Peyer's patch (tissue), 4 donors: ENCODE measurements around the gene PGLYRP4. TPM values are rescaled to one million over a fixed set of nuclear protein-coding genes. Genes with fewer than 3 reads are reported as not detected.

Experiments
- DNase-seq, 3 donors: peaks; one replicate each; pipeline ENCODE4 v3.0.0-alpha.2; 2017 to 2019
- H3K27ac ChIP-seq, 4 donors: fragments of 200-600 bp; sonication (generic); one replicate each; pipeline ENCODE4 v1.5.1; 2016 to 2019
- H3K27me3 ChIP-seq, 2 donors: fragments of 200-600 bp; sonication (generic); one replicate each; pipeline ENCODE4 v1.5.1; 2019
- H3K36me3 ChIP-seq, 3 donors: fragments of 200-600 bp; sonication (generic); one replicate each; pipeline ENCODE4 v1.5.1; 2016 to 2019
- H3K4me1 ChIP-seq, 4 donors: fragments of 200-600 bp; sonication (generic); one replicate each; pipeline ENCODE4 v1.5.1; 2016 to 2019
- H3K4me3 ChIP-seq, 4 donors: fragments of 200-600 bp; sonication (generic); 1 replicate in 3 of 4; 2 replicates in 1 of 4; pipeline ENCODE4 v1.5.1; 2016 to 2019; ENCODE audit warnings: mild to moderate bottlenecking in 1 of 4
- H3K9me3 ChIP-seq, 4 donors: fragments of 200-600 bp; sonication (generic); one replicate each; pipeline ENCODE4 v1.5.1; 2016 to 2019; ENCODE audit warnings: mild to moderate bottlenecking in 1 of 4
- POLR2A ChIP-seq, 2 donors: fragments of 450-650 bp; IDR thresholded peaks; one replicate each; pipeline ENCODE4 v1.5.1; 2017; ENCODE audit warnings: antibody characterized with exemption in 2 of 2, mild to moderate bottlenecking in 2 of 2, moderate library complexity in 2 of 2
- total RNA-seq, 4 donors: library from RNA; depleted of rRNA; stranded (reverse); fragments of >200 nt; gene quantifications; one replicate each; pipeline ENCODE4 v1.1.0, GENCODE V29; 2016
- TF ChIP-seq, protein P1 (sequence below), 6 experiments: fragments of 450-650 bp in 4 of 6; fragments of 200-600 bp in 2 of 6; sonication (generic) in 1 of 6; IDR thresholded peaks; one replicate each; pipeline ENCODE4 v1.5.1; 2017 to 2019; ENCODE audit warnings: antibody characterized with exemption in 6 of 6, mild to moderate bottlenecking in 3 of 6, moderate library complexity in 1 of 6

Gene PGLYRP4
- total RNA-seq, 4 donors from 2014 or later = not detected

DNA sequence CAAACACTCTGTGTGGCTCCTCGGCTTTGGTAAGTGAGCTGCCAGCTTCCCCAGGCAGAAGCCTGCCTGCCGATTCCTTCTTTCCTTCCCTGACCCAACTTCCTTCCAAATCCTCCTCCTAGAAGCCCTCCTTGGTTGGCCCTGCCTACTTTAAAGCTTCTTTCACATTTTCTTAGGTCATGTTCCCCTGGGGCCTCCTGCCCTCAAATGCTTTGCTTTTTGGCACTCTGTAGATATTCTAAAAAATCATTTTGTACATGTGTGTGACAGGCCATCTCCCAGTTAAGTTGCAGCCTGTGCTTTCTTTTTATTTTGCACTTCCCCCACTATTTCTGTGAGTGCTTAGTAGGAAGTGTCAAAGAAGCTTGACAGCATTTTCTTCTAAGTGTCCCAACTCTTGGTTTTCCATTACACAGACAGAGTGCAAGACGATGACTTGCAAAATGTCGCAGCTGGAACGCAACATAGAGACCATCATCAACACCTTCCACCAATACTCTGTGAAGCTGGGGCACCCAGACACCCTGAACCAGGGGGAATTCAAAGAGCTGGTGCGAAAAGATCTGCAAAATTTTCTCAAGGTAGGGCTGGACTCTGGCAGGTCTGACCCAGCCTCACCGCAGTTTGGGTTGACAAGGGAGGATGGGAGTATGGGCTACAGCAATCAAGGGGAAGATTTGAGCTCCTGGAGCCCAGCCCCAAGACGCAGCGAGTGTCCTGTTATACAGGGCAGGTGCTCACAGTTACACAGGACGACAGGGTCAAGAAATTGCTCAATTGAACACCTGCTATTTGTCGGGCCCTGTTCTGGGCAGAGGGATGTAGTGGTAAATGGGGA lies 9.4 kb upstream of the PGLYRP4 start, which contains the start of gene S100A9:
Gene S100A9 (plus strand): TSS at position 2 of the 838 bp plus-strand sequence. CDS start 430 bp downstream, at position 432.
- Histone ChIP-seq H3K4me1 (no peaks in the 10 kb centered on the region), H3K36me3 (no peaks in the 10 kb centered on the region), H3K27me3 (no peaks in the 10 kb centered on the region), H3K4me3 (no peak within 1 kb of the TSS), H3K27ac (no peak within 1 kb of the TSS), H3K9me3 (no peaks in the 10 kb centered on the region)
- no peak for DNase-seq
- TF ChIP-seq, protein P1, sequence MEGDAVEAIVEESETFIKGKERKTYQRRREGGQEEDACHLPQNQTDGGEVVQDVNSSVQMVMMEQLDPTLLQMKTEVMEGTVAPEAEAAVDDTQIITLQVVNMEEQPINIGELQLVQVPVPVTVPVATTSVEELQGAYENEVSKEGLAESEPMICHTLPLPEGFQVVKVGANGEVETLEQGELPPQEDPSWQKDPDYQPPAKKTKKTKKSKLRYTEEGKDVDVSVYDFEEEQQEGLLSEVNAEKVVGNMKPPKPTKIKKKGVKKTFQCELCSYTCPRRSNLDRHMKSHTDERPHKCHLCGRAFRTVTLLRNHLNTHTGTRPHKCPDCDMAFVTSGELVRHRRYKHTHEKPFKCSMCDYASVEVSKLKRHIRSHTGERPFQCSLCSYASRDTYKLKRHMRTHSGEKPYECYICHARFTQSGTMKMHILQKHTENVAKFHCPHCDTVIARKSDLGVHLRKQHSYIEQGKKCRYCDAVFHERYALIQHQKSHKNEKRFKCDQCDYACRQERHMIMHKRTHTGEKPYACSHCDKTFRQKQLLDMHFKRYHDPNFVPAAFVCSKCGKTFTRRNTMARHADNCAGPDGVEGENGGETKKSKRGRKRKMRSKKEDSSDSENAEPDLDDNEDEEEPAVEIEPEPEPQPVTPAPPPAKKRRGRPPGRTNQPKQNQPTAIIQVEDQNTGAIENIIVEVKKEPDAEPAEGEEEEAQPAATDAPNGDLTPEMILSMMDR (IDR thresholded peaks at IDR 0.05) = no peak
- TF ChIP-seq POLR2A (IDR thresholded peaks at IDR 0.05) = no peak

DNA sequence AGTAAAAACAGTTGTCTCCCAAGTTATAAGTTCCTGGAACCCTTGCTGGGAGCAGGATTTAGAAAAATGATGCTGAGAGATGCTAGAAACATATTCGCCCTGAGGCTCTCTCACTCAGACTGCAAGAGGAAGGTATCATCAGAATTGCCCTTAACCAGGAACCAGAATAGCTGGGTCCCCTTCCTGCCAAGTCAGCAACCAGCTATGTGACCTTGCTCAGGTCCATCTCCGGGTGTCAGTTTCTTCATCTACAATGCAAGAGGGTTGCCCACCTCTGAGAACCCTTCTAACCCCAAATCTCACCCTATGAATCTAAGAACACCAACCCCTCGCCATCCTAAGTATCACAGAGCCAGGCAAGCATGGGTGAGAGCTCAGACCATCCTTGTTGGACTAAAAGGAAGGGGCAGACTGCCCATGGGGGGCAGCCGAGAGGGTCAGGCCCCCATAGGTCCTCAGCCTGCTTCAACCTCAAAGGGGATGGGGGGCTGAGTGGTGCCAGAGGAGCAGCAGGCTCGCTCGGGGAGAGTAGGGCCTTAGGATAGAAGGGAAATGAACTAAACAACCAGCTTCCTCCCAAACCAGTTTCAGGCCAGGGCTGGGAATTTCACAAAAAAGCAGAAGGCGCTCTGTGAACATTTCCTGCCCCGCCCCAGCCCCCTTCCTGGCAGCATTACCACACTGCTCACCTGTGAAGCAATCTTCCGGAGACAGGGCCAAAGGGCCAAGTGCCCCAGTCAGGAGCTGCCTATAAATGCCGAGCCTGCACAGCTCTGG lies 8.6 kb upstream of the PGLYRP4 start:
- no peak overlapping the region for H3K27ac ChIP-seq
- no peaks in the 10 kb centered on the region for H3K9me3 ChIP-seq
- H3K4me1 ChIP-seq = no peaks in the 10 kb centered on the region
- peak in 2 of 3 donors; percentile 17 to 67 for DNase-seq
- no peaks in the 10 kb centered on the region for H3K27me3 ChIP-seq
- no peaks in the 10 kb centered on the region for H3K36me3 ChIP-seq
- H3K4me3 ChIP-seq = no peak overlapping the region
- no peak for TF ChIP-seq POLR2A (IDR thresholded peaks at IDR 0.05)
- TF ChIP-seq, protein P1 (IDR thresholded peaks at IDR 0.05) = no peak

DNA sequence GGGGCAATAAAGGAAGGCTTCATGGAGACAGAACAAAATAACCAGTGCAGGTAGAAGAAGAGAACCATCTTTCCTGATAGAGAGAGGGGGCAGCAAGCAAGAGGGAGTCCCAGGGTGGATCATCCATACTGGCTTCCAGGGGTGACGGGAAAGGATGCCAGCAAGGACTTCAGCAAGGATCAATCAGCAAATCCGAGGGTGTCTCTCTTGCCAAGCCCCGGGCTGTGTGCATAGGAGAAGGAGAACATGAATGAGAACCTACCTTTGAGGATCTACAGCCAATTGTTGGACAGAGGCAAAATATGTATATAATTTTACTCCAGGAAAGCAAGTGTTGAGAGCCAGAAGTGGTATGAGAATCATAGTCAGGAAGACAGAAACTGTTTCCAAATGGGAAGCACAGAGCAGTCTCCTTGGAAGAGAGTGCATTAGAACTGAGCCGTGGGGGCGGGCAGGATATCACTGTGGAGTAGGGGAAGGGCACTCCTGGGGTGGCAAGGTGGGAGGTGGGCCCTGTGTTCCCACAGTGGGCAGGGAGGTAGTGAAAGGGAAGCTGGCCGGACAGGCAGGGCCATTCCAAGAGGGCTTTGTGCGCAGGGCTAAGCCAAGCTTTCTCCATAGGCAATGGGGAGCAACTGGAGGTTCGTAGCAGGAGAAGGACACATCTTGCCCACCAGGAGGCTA lies 7.9 kb upstream of the PGLYRP4 start:
- Histone ChIP-seq H3K4me3 (no peak overlapping the region), H3K9me3 (no peaks in the 10 kb centered on the region), H3K27me3 (no peaks in the 10 kb centered on the region), H3K36me3 (no peaks in the 10 kb centered on the region), H3K27ac (no peak overlapping the region), H3K4me1 (no peaks in the 10 kb centered on the region)
- no peak for TF ChIP-seq POLR2A (IDR thresholded peaks at IDR 0.05)
- TF ChIP-seq, protein P1 (IDR thresholded peaks at IDR 0.05) = no peak
- no peak for DNase-seq

DNA sequence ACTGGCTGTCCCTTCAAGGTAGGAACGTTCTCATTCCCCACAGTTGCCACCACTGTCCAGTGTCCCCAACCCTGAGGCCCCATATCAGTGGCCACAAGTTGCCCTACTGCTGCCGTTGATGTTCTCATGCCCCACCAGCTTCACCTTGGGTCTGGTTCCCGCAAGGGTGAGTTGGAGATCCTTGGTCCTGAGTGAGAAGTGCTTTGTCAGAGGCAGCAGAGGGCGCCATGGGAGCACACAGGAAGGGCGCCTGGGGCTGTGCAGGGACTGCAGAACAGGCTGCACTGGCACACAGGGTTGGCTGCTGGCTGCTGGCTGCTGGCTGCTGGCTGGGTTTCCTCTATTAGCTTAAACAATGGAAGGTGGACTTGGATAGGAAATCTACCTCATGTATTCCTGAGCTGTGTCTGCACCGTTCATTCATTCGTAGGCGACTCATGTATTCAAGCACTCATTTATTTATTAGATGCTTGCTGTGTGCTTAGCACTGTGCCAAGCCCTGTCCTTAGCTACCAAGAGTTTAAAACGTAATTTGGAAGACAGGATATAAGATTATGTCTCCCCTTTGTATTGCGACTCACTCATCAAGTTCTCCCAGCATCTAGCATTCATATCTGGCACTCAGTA lies 6.9 kb upstream of the PGLYRP4 start:
- DNase-seq = peak in 1 of 3 donors; percentile 62
- Histone ChIP-seq H3K27ac (no peak overlapping the region), H3K9me3 (no peaks in the 10 kb centered on the region), H3K27me3 (no peaks in the 10 kb centered on the region), H3K36me3 (no peaks in the 10 kb centered on the region), H3K4me1 (no peaks in the 10 kb centered on the region), H3K4me3 (no peak overlapping the region)
- no peak for TF ChIP-seq POLR2A (IDR thresholded peaks at IDR 0.05)
- TF ChIP-seq, protein P1 (IDR thresholded peaks at IDR 0.05) = peak in 4 of 6 experiments; percentile 12 to 48 (median 44)
